Small intestine (tissue), 7 donors: ENCODE data around the gene LIPJ. TPM values are rescaled to one million over a fixed set of nuclear protein-coding genes. Genes with fewer than 3 reads are reported as not detected.

Source experiments
- DNase-seq, 2 donors: peaks; one replicate each; pipeline versions ENCODE4 v3.0.0 to v3.0.0-alpha.2; 2013
- FAIRE-seq: peaks from 2 replicates; lab custom pipeline; 2012; peaks lifted over from hg19 to GRCh38; lab: Jason Lieb, UNC
- H3K27ac ChIP-seq, 3 donors: one replicate each; pipeline ENCODE4 v1.5.1; 2013; ENCODE audit warnings: low read length in 2 of 3, mild to moderate bottlenecking in 2 of 3, control low read depth in 1 of 3, inconsistent platforms in 1 of 3, low read depth in 1 of 3, moderate library complexity in 1 of 3
- H3K27me3 ChIP-seq, 3 donors: one replicate each; pipeline ENCODE4 v1.6.1; 2013; ENCODE audit warnings: low read length in 3 of 3, inconsistent platforms in 1 of 3; ENCODE audit not compliant: control insufficient read depth in 3 of 3, insufficient read depth in 3 of 3
- H3K36me3 ChIP-seq, 3 donors: one replicate each; pipeline ENCODE4 v1.6.1; 2013; ENCODE audit warnings: low read length in 3 of 3, inconsistent platforms in 1 of 3, low read depth in 1 of 3, mild to moderate bottlenecking in 1 of 3, moderate library complexity in 1 of 3; ENCODE audit not compliant: control insufficient read depth in 3 of 3, insufficient read depth in 2 of 3
- H3K4me1 ChIP-seq, 3 donors: one replicate each; pipeline ENCODE4 v1.6.1; 2013; ENCODE audit warnings: low read length in 2 of 3, inconsistent platforms in 1 of 3, low read depth in 1 of 3, mild to moderate bottlenecking in 1 of 3, moderate library complexity in 1 of 3; ENCODE audit not compliant: control insufficient read depth in 3 of 3, insufficient read depth in 2 of 3
- H3K4me3 ChIP-seq, 3 donors: one replicate each; pipeline ENCODE4 v1.5.1; 2013; ENCODE audit warnings: low read length in 3 of 3, control low read depth in 1 of 3, inconsistent platforms in 1 of 3, low read depth in 1 of 3, mild to moderate bottlenecking in 1 of 3, moderate library complexity in 1 of 3
- H3K9me3 ChIP-seq, 2 donors: one replicate each; pipeline ENCODE4 v1.6.1; 2013; ENCODE audit warnings: low read depth in 1 of 2, low read length in 1 of 2; ENCODE audit not compliant: control insufficient read depth in 2 of 2, insufficient read depth in 1 of 2
- WGBS, 3 donors: extraction: QIAGEN DNeasy Blood & Tissue Kit; methylation state at CpG; one replicate each; pipeline ENCODE4 v1.1.7; 2013; 5-methylcytosine and 5-hydroxymethylcytosine counted together
- polyA plus RNA-seq, 4 donors: library from polyadenylated mRNA; stranded (reverse) in 3 of 4; unstranded in 1 of 4; fragments of 200-250 nt in 3 of 4; fragments of 120-200 nt in 1 of 4; gene quantifications; one replicate each; pipeline versions ENCODE4 v1.2.1 to v1.2.3, GENCODE V29; 2013
- donor health status: healthy with polysubstance abuse.
- donor health status: control.
- donor health status: control.
- donor health status: Bipolar disorder and iron deficiency.
- donor health status: healthy.

The LIPJ gene
- polyA plus RNA-seq, 4 donors: 0.10 to 0.31 TPM; not detected in 2

DNA sequence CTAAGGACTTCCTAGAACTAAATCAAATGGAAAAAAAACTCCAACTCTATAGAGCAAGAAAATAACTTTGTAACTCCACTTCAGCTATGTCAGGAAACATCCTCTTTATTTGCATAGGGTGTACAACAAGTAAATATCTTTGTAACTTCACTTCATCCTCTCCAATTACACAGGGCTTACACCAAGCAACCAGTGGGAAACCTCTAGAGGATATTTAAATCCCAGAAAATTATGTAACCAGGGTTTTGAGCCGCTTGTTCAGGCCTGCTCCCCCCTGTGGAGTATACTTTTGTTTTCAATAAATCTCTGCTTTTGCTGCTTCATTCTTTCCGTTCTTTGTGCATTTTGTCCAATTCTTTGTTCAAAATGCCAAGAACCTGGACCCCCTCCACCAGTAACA lies 22.2 kb downstream of the LIPJ start:
- Histone ChIP-seq H3K9me3 (no peaks in the 10 kb centered on the region), H3K36me3 (no peaks in the 10 kb centered on the region), H3K4me3 (no peak overlapping the region), H3K27ac (no peak overlapping the region), H3K27me3 (peaks cover 0 to 3% (median 0%) of the 10 kb centered on the region in 3 donors), H3K4me1 (no peaks in the 10 kb centered on the region)
- FAIRE-seq (no peak), DNase-seq (no peak)
- 81 to 97% (median 91%) methylated on average over 2 of the region's 2 CpGs for WGBS, 3 donors

DNA sequence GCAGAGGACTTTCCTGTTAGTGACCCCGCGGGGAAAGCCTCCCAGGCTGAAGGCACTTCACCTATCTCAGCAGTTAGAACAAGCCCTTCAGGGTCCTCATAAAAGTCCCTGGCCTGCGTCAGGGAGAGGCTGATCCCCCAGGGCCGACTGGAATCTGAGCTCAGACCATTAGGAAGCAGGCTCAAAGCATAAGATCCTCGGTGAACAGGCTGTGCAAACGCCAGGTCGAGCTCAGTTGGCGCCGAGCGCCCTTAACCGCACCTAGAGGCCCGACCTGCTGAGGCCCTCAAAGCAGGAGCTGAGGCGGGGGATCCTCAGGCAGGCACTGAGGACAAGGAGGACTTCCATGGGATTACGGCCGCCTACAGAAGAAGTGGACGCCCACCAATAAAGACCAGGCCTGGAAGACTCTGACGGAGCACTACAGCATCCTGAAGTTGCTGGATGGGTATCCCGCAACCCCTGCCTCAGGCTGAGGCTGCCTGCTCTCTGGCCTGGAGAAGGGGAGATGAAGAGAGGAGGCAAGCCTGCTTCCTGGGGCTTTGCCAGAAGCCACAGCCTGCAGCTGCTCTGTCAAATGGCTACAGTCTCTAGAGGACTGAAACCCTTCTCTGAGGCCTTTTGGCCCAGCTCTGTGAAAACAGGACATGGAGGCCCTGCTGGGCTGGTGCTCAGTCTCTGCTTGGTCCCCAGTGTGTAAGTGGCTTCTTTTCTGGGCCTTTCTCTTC lies 29.9 kb downstream of the LIPJ start:
- 87 to 93% (median 89%) methylated on average over 17 to 18 of the region's 18 CpGs for WGBS, 3 donors
- Histone ChIP-seq H3K27me3 (no peaks in the 10 kb centered on the region), H3K9me3 (peaks cover 0 to 2% of the 10 kb centered on the region in 2 donors), H3K4me3 (no peak overlapping the region), H3K27ac (no peak overlapping the region), H3K36me3 (no peaks in the 10 kb centered on the region), H3K4me1 (no peaks in the 10 kb centered on the region)
- FAIRE-seq: no peak
- DNase-seq: no peak

DNA sequence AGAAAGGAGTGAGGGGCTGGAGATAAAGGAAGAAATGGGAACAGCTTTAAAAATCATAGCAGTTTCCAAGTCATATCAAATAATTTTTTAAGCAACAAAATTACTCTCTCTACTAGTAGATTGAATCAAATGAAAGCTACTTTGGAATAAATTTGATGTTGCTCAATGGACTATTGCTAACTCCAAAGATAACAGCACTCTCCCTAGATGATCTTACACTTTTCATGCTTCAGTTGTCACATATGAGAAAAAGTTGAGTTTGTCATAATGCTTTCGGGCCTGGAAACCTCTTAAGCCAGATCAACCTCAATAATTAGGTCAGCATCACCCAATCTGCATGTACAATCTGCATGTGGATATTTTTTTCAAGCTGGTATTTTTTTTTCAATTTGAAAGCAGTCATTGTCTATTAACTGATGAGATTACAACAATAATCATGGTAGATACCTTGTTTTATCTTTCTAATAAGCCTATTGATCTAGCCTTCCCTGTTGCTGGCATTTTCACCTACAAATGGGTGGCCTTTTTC lies 31.3 kb downstream of the LIPJ start:
- FAIRE-seq: no peak
- no peak overlapping the region for H3K4me3 ChIP-seq
- peaks cover 0 to 2% of the 10 kb centered on the region in 2 donors for H3K9me3 ChIP-seq
- H3K36me3 ChIP-seq: no peaks in the 10 kb centered on the region
- H3K4me1 ChIP-seq: no peaks in the 10 kb centered on the region
- no peak overlapping the region for H3K27ac ChIP-seq
- DNase-seq: no peak
- WGBS, 3 donors: 84 to 95% (median 87%) methylated on average over 1 of the region's 1 CpG
- H3K27me3 ChIP-seq: no peaks in the 10 kb centered on the region

DNA sequence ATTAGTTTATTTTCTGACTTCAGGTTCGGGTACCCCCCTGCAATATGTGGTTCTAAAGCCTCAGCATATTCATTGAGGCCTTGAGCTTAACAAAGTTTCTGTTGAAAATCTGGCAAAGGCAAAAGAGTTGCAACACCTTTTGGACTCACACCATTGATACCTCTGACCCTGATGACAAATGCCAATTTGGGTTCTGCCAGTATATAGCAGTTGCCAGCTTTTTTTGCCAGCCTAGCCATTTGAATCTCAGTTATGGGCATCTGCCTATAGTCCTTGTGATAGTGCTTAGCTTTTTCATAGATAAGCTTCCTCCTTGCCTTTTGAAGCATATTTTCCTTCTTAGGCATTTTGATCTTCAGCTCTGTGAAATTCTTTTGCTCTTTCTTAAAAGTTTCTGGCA lies 31.9 kb downstream of the LIPJ start:
- H3K27ac ChIP-seq: no peak overlapping the region
- no peak for FAIRE-seq
- no peaks in the 10 kb centered on the region for H3K36me3 ChIP-seq
- DNase-seq: no peak
- H3K9me3 ChIP-seq: peaks cover 0 to 2% of the 10 kb centered on the region in 2 donors
- no peak overlapping the region for H3K4me3 ChIP-seq
- 73 to 83% (median 77%) methylated on average over 1 of the region's 1 CpG for WGBS, 3 donors
- H3K4me1 ChIP-seq: no peaks in the 10 kb centered on the region
- H3K27me3 ChIP-seq: no peaks in the 10 kb centered on the region

DNA sequence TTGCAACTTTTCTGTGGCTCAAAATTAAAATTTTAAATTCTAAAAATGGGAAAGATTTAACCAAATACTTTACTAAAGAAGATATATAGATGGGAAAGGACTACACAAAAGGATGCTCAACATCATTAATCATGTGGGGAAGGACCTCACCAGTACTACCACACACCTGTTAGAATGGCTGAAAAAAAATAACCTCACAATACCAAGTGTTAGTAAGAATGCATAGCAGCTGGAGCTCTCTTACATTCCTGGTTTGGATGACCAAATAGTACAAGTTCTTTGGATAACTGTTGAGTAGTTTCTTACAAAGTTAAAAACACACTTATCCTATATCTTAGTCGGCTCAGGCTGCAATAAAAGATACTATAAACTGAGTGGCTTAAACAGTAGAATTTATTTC lies 33.9 kb downstream of the LIPJ start:
- Histone ChIP-seq H3K27ac (no peak overlapping the region), H3K36me3 (no peaks in the 10 kb centered on the region), H3K27me3 (no peaks in the 10 kb centered on the region), H3K4me3 (no peak overlapping the region), H3K9me3 (peaks cover 0 to 2% of the 10 kb centered on the region in 2 donors), H3K4me1 (no peaks in the 10 kb centered on the region)
- DNase-seq (no peak), FAIRE-seq (no peak)
- 51 to 89% (median 68%) methylated on average over 1 of the region's 1 CpG for WGBS, 3 donors

DNA sequence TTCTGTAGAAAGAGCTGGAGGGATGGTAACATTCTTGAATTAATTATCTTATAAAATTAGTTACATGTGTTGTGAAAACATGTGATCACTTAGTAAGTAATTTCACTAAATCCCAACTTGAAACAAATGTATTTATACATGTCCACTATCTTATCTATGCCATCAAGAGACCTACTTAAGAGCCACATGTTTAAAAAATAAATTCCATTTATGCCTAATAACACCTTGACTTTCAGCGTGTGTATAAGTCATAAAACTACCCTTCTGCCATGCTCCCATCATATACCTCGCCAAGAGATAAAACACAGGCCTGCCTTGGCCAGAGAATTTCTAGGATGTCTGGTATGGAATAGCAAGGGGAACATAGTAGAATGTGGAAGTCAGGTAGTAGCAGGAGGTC lies 37.3 kb downstream of the LIPJ start:
- Histone ChIP-seq H3K4me1 (no peaks in the 10 kb centered on the region), H3K9me3 (peaks cover 0 to 2% of the 10 kb centered on the region in 2 donors), H3K27ac (no peak overlapping the region), H3K4me3 (no peak overlapping the region), H3K27me3 (no peaks in the 10 kb centered on the region), H3K36me3 (no peaks in the 10 kb centered on the region)
- FAIRE-seq (no peak), DNase-seq (no peak)
- 45 to 62% (median 45%) methylated on average over 2 of the region's 2 CpGs for WGBS, 3 donors

DNA sequence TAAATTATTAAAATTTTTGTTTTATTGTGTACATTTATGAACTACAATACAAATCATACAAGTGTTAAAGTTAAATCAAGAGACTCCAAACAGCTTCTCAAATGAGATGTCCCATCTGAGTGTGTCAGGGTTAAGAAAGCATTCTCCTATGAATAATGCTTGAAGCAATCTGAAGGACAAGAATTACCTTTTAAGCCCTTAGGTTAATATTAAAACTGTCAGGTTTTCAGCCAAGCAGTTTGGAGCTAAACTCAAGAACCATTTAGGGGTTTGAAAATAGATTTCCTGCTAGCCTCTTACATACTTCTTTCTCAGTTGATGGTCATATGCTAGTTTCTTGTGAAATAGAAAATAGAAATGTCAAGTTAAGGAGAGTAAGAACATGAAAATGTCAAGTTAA lies 38.3 kb downstream of the LIPJ start:
- no peaks in the 10 kb centered on the region for H3K27me3 ChIP-seq
- H3K4me3 ChIP-seq: no peak overlapping the region
- H3K27ac ChIP-seq: no peak overlapping the region
- FAIRE-seq (no peak), DNase-seq (no peak)
- H3K4me1 ChIP-seq: no peaks in the 10 kb centered on the region
- H3K9me3 ChIP-seq: peaks cover 0 to 2% of the 10 kb centered on the region in 2 donors
- no peaks in the 10 kb centered on the region for H3K36me3 ChIP-seq

DNA sequence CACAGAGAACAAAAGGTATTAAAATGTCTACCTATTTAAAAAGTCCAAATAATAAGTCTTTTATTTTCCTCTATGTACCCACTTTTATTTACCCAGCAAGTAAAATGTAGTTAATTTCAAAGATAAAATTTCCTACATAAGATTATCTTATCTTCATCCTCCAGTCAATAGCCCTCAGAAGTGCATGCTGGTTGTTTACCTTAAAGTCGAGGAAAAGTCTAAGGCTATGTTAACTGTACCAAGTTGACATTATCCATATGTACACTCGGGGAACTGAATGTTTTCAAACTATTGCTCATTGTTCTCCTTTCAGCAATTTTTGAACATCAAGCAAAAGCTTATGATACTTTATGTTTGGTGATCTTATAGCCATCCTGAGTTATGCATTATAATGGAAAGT lies 53.6 kb downstream of the LIPJ start:
- no peaks in the 10 kb centered on the region for H3K36me3 ChIP-seq
- H3K4me1 ChIP-seq: no peaks in the 10 kb centered on the region
- WGBS, 3 donors: 18 to 39% (median 37%) methylated on average over 2 of the region's 2 CpGs
- DNase-seq (no peak), FAIRE-seq (no peak)
- H3K27me3 ChIP-seq: no peaks in the 10 kb centered on the region
- H3K4me3 ChIP-seq: no peak overlapping the region
- no peak overlapping the region for H3K27ac ChIP-seq
- peaks cover 0 to 13% of the 10 kb centered on the region in 2 donors for H3K9me3 ChIP-seq
